Skeletal muscle satellite cell (primary cell): ENCODE data around the gene IL1B.
"Not testable (repeated sequence)": the region's sequence is repeated elsewhere in the genome, so short reads cannot be mapped to it uniquely, and the experiment has no call there.

Experiments used
- H3K27me3 ChIP-seq: 2 replicates; pipeline ENCODE4 v1.7.0; 2013; ENCODE audit warnings: low read length; ENCODE audit not compliant: control insufficient read depth, insufficient read depth
- H3K36me3 ChIP-seq: 2 replicates; pipeline ENCODE4 v1.7.0; 2013; ENCODE audit warnings: mild to moderate bottlenecking, control low read depth, low read length; ENCODE audit not compliant: insufficient read depth
- H3K4me1 ChIP-seq: 2 replicates; pipeline ENCODE4 v1.7.0; 2013; ENCODE audit warnings: low read length; ENCODE audit not compliant: control insufficient read depth, insufficient read depth
- H3K4me2 ChIP-seq: 2 replicates; pipeline ENCODE4 v1.7.0; 2013; ENCODE audit warnings: mild to moderate bottlenecking, low read length
- H3K4me3 ChIP-seq: 2 replicates; pipeline ENCODE4 v1.7.0; 2013; ENCODE audit warnings: low read length
- H3K9ac ChIP-seq: 2 replicates; pipeline ENCODE4 v1.7.0; 2013; ENCODE audit warnings: mild to moderate bottlenecking, low read depth, low read length, moderate library complexity
- H3K9me3 ChIP-seq: replicated peaks from 2 replicates; pipeline ENCODE4 v1.7.0; 2013; ENCODE audit warnings: mild to moderate bottlenecking, control low read depth, low read length

IL1B gene

DNA sequence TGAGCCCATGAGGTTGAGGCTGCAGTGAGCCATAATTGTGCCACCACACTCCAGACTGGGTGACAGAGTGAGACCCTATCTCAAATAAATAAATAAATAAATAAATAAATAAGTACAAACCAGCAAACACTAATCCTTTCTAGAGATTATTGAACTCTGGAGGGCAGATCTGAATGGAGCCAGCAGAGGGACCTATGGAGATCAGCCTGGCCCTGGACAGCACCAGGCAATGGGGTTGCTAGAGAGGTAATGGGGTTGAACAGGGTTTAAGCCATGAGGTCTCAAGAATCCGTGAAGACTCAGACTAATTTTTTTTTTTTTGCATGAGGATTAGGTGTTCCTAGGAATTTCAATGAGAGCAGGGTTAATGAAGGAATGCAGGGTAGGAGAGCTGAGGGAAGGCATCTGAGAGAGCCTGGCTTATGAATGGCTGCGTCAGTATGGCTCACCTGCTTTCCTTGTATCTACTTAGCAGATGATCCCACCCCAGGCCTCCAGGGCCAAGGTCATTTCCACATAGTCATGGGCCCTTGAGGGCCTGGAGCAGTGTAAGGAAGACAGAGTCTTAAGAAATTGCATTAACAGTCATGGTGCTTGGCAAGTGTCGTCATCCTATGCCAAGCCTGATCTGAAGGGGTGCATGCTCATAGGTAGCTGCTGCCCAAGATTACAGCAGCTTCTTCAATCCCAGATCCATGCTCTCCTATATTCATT lies 39.8 kb upstream of the IL1B start:
- no peak overlapping the region for H3K4me2 ChIP-seq
- no peak overlapping the region for H3K9ac ChIP-seq
- no peaks in the 10 kb centered on the region for H3K36me3 ChIP-seq
- peaks cover 33% of the 10 kb centered on the region for H3K4me1 ChIP-seq
- no peaks in the 10 kb centered on the region for H3K27me3 ChIP-seq
- H3K9me3 ChIP-seq, result no peaks in the 10 kb centered on the region
- H3K4me3 ChIP-seq, result no peak overlapping the region

DNA sequence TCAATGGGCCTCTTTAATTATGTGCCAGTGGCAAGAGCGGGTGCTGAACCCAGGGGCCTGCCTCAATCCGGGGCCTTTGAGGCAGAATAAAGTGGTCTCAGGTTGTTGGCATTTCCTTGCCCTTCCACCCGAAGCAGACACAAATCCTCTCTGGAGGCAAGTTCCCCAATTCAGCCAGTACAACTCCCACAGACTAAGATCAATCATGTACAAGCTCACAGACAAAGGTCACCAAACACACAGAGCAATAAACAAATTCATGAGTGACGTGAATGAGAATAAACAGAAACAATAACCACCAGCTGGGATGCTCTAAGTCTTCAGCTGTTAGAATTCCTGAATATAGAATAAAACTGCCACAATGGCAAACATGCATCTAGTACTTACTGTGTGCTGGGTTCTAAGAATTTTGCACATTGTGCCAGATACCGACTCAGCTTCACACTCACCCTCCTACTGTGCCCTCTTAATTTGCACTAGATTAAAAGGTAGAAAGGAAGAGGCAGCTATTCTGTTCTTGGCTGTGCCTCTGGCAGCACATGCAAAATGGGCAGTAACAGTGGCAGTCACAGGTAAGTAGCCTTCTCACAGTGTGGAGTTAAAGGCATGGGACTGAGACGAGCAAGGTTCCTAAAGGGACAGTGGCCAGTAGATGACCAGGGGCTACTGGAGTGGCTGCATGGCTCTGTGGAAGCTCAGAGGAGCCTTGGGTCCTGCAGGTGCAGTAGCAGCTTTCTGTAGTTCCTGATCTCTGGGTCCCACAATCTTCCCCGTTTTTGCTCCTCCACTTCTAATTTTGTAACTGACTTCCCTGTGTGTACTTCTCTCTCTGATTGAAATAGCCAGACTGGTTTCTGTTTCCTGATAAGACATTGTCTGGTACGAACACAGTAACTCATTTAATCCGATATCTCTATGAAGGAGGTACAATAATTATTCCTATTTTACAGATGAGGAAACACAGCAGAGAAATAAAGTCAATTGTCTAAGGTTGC lies 34.6 kb upstream of the IL1B start:
- peaks cover 14% of the 10 kb centered on the region for H3K4me1 ChIP-seq
- H3K9me3 ChIP-seq, result no peaks in the 10 kb centered on the region
- no peak overlapping the region for H3K4me3 ChIP-seq
- H3K27me3 ChIP-seq, result no peaks in the 10 kb centered on the region
- no peak overlapping the region for H3K9ac ChIP-seq
- no peaks in the 10 kb centered on the region for H3K36me3 ChIP-seq
- no peak overlapping the region for H3K4me2 ChIP-seq

GRCh38 chr2:112869258-112869842 lies 32.8 kb upstream of the IL1B start:
- no peaks in the 10 kb centered on the region for H3K9me3 ChIP-seq
- H3K27me3 ChIP-seq, result peaks cover 6% of the 10 kb centered on the region
- H3K4me1 ChIP-seq, result peaks cover 14% of the 10 kb centered on the region
- no peaks in the 10 kb centered on the region for H3K36me3 ChIP-seq
- peak overlapping the region; percentile 33 for H3K4me2 ChIP-seq
- H3K4me3 ChIP-seq, result no peak overlapping the region
- no peak overlapping the region for H3K9ac ChIP-seq

DNA sequence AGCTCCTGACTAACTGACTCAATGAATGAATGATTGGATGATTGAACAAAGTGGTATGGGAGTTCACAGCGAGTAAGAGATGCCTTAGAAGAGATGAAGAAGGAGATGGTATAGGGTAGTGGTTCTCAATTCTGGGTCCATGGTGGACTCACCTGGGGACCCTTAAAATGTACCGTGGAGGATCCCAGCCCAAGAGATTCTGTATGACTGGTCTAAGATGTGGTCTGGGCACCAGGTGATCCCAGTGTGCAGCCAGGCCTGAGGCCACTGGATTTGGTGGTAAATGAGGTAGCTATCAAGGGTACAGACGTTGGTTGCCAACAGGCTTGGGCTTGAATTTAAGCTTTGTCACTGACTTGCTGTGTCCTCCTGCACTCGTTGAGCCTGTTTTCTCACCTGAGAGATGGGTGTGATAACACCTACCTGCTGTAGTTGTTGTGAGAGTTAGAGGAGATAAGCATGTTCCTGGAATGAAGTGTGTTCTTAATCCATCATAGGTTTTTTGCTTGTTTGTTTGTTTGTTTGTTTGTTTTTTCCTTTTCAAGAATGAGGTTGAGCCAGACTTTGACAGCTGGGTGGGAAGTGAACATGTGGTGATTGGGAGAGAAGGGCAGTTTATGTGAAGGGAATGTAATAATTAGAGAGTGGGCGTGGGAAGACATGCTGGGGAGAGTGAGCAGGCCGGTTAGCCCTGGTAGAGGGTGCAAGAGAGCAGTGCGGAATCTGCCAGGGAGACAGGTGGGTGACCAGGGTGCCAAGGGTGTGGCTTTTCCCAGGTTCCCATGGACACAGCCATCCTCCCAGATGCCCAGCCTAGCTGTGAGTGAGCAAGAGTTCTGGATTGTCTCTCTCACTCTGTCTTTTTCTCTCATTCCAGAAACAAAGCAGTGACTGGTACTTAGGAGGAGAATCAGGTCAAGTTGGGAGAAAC lies 31.4 kb upstream of the IL1B start:
- Histone ChIP-seq H3K9ac (no peak overlapping the region), H3K4me2 (no peak overlapping the region), H3K9me3 (no peaks in the 10 kb centered on the region), H3K27me3 (peaks cover 6% of the 10 kb centered on the region), H3K4me1 (peaks cover 14% of the 10 kb centered on the region), H3K36me3 (no peaks in the 10 kb centered on the region), H3K4me3 (no peak overlapping the region)

DNA sequence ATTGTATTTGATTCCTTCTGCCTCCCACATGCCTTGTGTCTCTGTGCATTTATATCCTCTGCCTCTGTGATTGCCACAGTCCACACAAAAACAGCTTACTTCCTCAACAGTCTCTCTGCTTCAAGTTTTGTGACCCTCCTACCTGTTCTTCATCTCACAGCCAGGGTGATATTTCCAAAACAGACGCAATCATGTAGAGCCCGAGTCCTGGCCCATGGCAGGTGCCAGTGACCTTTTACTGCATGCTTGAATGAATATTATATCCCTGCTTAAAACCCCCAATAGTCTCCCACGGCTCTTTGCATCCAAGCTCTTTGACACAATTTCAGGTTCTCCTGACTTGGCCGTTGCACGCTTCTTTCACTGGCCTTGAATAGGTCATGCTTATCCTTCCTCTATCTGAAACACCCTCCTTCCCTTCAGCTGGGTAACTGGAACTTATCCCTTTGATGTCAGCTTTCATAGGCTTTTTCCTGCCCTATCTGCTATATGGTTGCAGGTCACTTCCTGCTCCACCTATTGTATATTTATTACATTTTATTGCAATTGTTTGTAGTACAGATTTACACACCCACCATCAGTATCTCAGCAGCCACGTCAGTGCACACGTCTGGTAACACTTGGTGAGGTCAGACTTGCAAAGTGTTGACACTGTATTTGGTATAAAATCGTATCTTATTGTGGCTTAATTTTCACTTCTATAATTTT lies 29.7 kb upstream of the IL1B start:
- no peak overlapping the region for H3K4me2 ChIP-seq
- peaks cover 14% of the 10 kb centered on the region for H3K4me1 ChIP-seq
- no peaks in the 10 kb centered on the region for H3K9me3 ChIP-seq

DNA sequence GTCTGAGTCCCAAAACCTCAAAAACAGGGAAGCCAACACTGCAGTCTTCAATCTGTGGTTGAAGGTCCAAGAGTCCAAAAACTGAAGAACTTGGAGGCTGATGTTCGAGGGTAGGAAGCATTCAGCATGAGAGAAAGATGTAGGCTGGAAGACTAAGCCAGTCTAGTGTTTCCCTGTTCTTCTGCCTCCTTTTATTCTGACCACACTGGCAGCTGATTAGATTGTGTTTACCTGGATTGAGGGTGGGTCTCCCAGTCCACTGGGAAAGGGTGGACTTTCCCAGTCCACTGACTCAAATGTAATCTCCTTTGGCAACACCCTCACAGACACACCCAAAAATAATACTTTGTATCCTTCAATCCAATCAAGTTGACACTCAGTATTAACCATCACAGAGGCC lies 27.5 kb upstream of the IL1B start:
- Histone ChIP-seq H3K4me1 (peaks cover 3% of the 10 kb centered on the region), H3K27me3 (peaks cover 6% of the 10 kb centered on the region), H3K9me3 (peaks cover 4% of the 10 kb centered on the region), H3K9ac (no peak overlapping the region), H3K4me2 (no peak overlapping the region), H3K36me3 (no peaks in the 10 kb centered on the region), H3K4me3 (no peak overlapping the region)

More for the DNA sequence above, 29.7 kb upstream of the IL1B start:
- Histone ChIP-seq H3K36me3 (no peaks in the 10 kb centered on the region), H3K4me3 (no peak overlapping the region), H3K9ac (no peak overlapping the region), H3K27me3 (peaks cover 6% of the 10 kb centered on the region)

DNA sequence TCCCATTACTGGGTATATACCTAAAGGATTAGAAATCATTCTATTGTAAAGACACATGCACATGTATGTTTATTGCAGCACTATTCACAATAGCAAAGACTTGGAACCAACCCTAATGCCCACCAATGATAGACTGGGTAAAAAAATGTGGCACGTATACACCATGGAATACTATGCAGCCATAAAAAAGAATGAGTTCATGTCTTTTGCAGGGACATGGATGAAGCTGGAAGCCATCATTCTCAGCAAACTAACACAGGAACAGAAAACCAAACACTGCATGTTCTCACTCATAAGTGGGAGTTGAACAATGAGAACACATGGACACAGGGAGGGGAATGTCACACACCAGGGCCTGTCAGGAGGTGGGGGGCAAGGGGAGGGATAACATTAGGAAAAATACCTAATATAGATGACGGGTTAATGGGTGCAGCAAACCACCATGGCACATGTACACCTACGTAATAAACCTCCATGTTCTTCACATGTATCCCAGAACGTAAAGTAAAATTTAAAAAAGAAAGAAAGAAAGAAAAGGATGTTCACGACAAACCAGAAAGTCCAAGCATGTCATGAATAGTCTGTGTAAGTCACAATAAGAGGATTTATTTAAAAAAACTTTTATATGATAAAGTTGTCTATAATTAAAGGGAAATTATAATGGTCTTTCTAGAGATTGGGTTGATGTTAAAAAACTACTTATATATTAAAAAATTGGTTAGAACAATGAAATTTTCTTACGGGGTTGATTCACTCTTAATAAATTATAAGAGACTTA lies 23.0 kb upstream of the IL1B start:
- H3K9me3 ChIP-seq, H3K4me2 ChIP-seq, H3K27me3 ChIP-seq, H3K4me1 ChIP-seq, H3K9ac ChIP-seq, H3K36me3 ChIP-seq, H3K4me3 ChIP-seq: not testable (repeated sequence)

DNA sequence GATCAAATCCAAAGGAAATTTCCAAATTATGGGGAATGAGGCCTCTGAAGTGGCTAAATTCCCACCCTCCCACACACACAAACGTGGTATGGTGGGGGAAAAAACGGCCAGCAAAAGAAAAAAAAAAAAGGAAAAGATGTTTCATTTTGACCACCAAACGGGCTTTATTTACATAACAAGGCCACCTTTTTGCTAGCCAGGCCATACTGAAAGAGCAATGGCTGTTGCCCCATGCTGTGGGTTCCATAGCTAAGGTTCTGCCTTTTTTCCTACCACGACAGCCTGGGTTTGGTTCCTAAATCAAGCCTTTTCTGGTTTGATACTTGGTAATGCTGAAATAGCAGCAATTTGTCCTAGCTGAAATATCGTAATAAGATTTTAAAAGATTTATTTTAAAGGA lies 14.0 kb upstream of the IL1B start:
- H3K36me3 ChIP-seq, result no peaks in the 10 kb centered on the region
- no peak overlapping the region for H3K9ac ChIP-seq
- no peak overlapping the region for H3K4me3 ChIP-seq
- H3K4me1 ChIP-seq, result no peaks in the 10 kb centered on the region
- no peak overlapping the region for H3K4me2 ChIP-seq
- no peaks in the 10 kb centered on the region for H3K27me3 ChIP-seq
- no peaks in the 10 kb centered on the region for H3K9me3 ChIP-seq

DNA sequence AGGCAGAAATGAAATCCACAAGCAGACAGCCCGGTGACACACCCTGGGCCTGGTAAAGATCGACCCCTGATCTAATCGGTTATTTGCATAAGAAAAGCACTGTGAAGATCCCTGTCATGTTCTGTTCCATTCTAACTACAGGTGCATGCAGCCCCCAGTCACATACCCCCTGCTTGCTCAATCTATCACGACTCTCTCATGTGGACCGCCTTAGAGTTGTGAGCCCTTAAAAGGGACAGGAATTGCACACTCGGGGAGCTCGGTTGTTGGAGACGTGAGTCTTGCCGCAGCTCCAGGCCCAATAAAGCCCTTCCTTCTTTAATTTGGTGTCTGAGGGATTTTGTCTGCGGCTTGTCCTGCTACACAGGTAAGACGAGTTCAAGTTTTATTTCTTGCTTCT lies 13.4 kb upstream of the IL1B start:
- Histone ChIP-seq H3K4me1 (no peaks in the 10 kb centered on the region), H3K9me3 (no peaks in the 10 kb centered on the region), H3K4me3 (no peak overlapping the region), H3K9ac (no peak overlapping the region), H3K4me2 (no peak overlapping the region), H3K36me3 (no peaks in the 10 kb centered on the region), H3K27me3 (no peaks in the 10 kb centered on the region)

- Histone ChIP-seq H3K4me3 (no peak overlapping the region), H3K36me3 (no peaks in the 10 kb centered on the region), H3K4me1 (no peaks in the 10 kb centered on the region), H3K9ac (no peak overlapping the region), H3K4me2 (no peak overlapping the region), H3K9me3 (no peaks in the 10 kb centered on the region), H3K27me3 (no peaks in the 10 kb centered on the region)
Observed at GRCh38 chr2:112848833-112849232, 12.3 kb upstream of the IL1B start.
